Karpas-422 (cell line): Measurements from ENCODE around the gene ADPRHL1. TPM values are rescaled to one million over a fixed set of nuclear protein-coding genes. Genes with fewer than 3 reads are reported as not detected.

Source experiments
- DNase-seq: peaks from one replicate; pipeline ENCODE4 v3.0.0-alpha.2; 2015
- H2AFZ ChIP-seq: fragments of 200-600 bp; sonication (generic); 2 replicates; pipeline ENCODE4 v1.6.1; 2014; ENCODE audit warnings: antibody characterized with exemption, low read length, mixed read lengths
- H3K27ac ChIP-seq: fragments of 200-600 bp; sonication (generic); 2 replicates; pipeline ENCODE4 v1.5.1; 2014; ENCODE audit warnings: mild to moderate bottlenecking, low read length, moderate library complexity
- H3K27me3 ChIP-seq: fragments of 200-600 bp; sonication (generic); 2 replicates; pipeline ENCODE4 v1.6.1; 2014; ENCODE audit warnings: low read length, mixed read lengths
- H3K36me3 ChIP-seq: fragments of 200-600 bp; sonication (generic); 2 replicates; pipeline ENCODE4 v1.6.1; 2014; ENCODE audit warnings: low read length, mixed read lengths; ENCODE audit not compliant: insufficient read depth
- H3K4me1 ChIP-seq: fragments of 200-600 bp; sonication (generic); 2 replicates; pipeline ENCODE4 v1.6.1; 2014; ENCODE audit warnings: mild to moderate bottlenecking, low read length, mixed read lengths
- H3K4me2 ChIP-seq: fragments of 200-600 bp; sonication (generic); 2 replicates; pipeline ENCODE4 v1.6.1; 2014; ENCODE audit warnings: low read length, low read depth, mild to moderate bottlenecking; ENCODE audit not compliant: poor library complexity, severe bottlenecking
- H3K4me3 ChIP-seq: fragments of 200-600 bp; sonication (generic); 2 replicates; pipeline ENCODE4 v1.5.1; 2014; ENCODE audit warnings: mild to moderate bottlenecking, antibody characterized with exemption, low read length, mixed read lengths
- H3K79me2 ChIP-seq: fragments of 200-600 bp; sonication (generic); 2 replicates; pipeline ENCODE4 v1.6.1; 2014; ENCODE audit warnings: mild to moderate bottlenecking, low read length, mixed read lengths
- H3K9ac ChIP-seq: fragments of 200-600 bp; sonication (generic); 2 replicates; pipeline ENCODE4 v1.6.0; 2014; ENCODE audit warnings: low read length
- H3K9me2 ChIP-seq: fragments of 200-600 bp; sonication (generic), shearing (Covaris generic); replicated peaks from 2 replicates; pipeline ENCODE4 v1.6.0; 2014; ENCODE audit warnings: mild to moderate bottlenecking, low read length, moderate library complexity; ENCODE audit not compliant: insufficient read depth
- H3K9me3 ChIP-seq: fragments of 300-700, 200-600 bp; sonication (generic); 2 replicates; pipeline ENCODE4 v1.6.1; 2014; ENCODE audit warnings: low read length, mixed read lengths
- H4K20me1 ChIP-seq: fragments of 200-600 bp; sonication (generic); 2 replicates; pipeline ENCODE4 v1.6.1; 2014; ENCODE audit warnings: mild to moderate bottlenecking, antibody characterized with exemption, low read length, low read depth; ENCODE audit not compliant: insufficient read depth
- total RNA-seq: library from RNA; depleted of rRNA; stranded (reverse); fragments of >200 nt; shearing (Covaris generic); gene quantifications from 2 replicates; pipeline ENCODE4 v1.2.3, GENCODE V29; 2014; ENCODE audit warnings: low replicate concordance

The ADPRHL1 gene
- total RNA-seq, 1 experiment from 2014 or later = 10.2 TPM

DNA sequence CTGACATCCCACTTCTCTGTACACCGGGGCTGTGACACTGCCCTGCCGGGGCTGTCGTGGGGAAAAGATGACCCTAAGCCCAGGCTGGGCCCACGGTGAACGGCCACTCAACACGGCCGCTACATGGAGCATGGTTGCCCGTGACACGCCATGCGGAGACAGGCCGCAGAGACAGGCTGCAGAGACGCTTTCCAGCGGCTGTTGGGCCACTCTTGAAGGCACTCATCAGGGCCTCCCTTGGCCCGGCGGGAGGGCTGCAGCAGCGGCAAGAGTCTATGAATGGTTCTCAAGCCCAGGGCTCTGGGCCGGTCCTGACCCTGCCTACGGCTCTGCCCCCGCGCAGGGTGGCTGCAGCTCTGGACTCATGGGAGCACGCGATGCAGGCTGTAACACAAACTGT is 22.1 kb downstream of the ADPRHL1 start:
- Histone ChIP-seq H3K27ac (no peak overlapping the region), H3K36me3 (no peaks in the 10 kb centered on the region; the same call in 1 of the 2 replicates), H3K79me2 (no peaks in the 10 kb centered on the region), H3K27me3 (no peaks in the 10 kb centered on the region), H3K4me3 (no peak overlapping the region), H3K9ac (no peak overlapping the region), H2AFZ (no peak overlapping the region), H3K9me3 (no peaks in the 10 kb centered on the region), H3K4me1 (peaks cover 20% of the 10 kb centered on the region), H3K9me2 (no peaks in the 10 kb centered on the region), H3K4me2 (no peak overlapping the region), H4K20me1 (no peaks in the 10 kb centered on the region)
- no peak for DNase-seq

DNA sequence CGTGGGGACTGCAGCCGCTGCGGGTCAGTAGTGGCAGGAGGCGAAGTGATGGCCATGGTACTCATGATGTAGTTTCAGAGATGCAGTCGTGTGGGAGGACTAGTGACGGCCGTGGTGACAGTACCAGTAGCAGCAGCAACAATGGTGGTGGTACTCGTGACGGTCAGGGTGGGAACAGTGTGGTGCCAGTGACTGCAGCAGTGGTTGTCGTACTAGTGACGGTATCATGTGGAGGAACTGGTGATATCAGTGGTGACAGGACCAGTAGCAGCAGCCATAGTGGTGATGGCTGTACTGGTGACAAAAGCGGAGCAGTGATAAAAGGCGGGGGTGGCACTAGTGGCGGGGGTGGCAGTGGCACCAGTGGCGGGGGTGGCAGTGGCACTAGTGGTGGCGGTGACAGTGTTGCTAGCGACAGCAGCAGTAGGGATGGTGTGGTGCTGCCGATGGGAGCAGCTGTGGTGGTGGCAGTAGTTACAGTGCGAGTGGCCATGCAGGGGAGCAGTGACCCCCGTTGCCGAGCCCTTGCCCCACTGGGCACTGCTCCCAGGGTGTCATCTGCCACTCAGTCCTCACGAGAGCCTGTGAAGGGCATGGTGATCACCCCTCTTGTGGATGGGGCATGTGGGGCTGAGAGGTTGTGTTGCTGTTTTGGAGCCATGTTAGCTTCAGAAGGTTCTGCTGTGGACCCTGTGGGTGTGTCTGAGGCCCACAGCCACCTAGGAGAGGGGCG is 22.7 kb downstream of the ADPRHL1 start:
- Histone ChIP-seq H3K4me2 (no peak overlapping the region), H4K20me1 (no peaks in the 10 kb centered on the region), H3K4me1 (peaks cover 20% of the 10 kb centered on the region), H3K36me3 (no peaks in the 10 kb centered on the region), H3K9me2 (no peaks in the 10 kb centered on the region), H3K27ac (no peak overlapping the region), H3K9me3 (no peaks in the 10 kb centered on the region), H2AFZ (no peak overlapping the region), H3K79me2 (no peaks in the 10 kb centered on the region), H3K9ac (no peak overlapping the region), H3K27me3 (no peaks in the 10 kb centered on the region), H3K4me3 (no peak overlapping the region)
- DNase-seq = no peak

DNA sequence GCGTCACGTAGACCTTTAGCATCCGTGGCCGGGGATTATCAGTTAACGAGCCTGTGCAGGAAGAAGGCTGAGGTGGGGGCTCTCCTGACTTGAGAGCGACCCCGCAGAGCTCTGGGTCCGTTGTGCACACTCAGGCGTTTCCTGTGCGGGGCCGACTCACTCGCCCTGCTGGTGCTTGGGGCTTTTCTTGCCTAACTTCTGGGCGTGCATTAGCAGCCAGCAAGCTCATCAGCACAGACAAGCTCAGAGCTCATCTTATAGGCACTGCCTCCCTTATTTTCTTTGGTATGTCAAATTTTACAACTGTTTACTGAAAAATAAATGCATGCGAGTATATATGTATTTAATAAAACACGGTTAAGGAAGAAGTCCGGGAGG is 23.7 kb downstream of the ADPRHL1 start:
- Histone ChIP-seq H3K9me3 (no peaks in the 10 kb centered on the region), H3K36me3 (no peaks in the 10 kb centered on the region), H4K20me1 (no peaks in the 10 kb centered on the region), H3K79me2 (no peaks in the 10 kb centered on the region), H3K27ac (no peak overlapping the region), H3K9ac (no peak overlapping the region), H3K4me1 (peaks cover 20% of the 10 kb centered on the region), H3K9me2 (no peaks in the 10 kb centered on the region), H3K4me2 (no peak overlapping the region), H3K27me3 (no peaks in the 10 kb centered on the region), H2AFZ (no peak overlapping the region), H3K4me3 (no peak overlapping the region)
- no peak for DNase-seq

DNA sequence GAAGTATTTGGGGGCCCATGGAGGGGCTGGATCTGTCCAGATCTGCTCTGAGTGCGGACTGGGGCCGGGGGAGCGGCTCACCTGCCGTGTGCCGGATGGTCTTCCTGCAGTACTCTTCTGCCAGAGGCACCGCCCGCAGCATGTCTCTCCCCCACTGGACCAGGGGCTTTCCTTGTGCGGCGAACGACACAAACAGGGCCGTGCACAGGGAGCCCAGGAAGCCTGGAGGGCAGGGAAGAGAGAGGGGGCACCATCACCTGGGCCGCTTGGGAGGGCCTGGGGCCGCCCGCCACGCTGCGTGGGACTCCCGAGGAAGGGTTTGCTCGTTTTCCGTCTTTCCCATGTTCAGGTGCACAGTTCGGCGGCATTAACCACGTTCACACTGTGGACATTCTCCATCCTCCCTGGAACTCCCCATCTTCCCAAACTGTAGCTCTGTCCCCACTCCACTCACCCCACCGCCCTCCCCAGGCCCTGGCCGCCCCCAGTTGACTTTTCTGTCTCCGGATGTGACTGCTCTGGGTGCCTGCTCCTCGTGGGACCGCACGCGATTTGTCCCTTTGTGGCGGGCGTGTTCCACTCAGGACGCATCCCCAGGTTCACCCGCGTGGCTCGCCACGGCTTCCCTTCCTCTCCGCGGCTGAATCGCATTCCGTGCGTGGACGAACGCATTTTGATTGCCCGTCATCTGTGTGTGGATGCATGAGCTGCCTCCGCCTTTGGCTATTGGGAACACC is 24.2 kb downstream of the ADPRHL1 start:
- Histone ChIP-seq H3K27me3 (no peaks in the 10 kb centered on the region), H3K9me2 (no peaks in the 10 kb centered on the region), H2AFZ (no peak overlapping the region), H3K36me3 (no peaks in the 10 kb centered on the region), H3K27ac (no peak overlapping the region), H3K4me2 (no peak overlapping the region), H4K20me1 (no peaks in the 10 kb centered on the region), H3K79me2 (no peaks in the 10 kb centered on the region), H3K4me3 (no peak overlapping the region), H3K4me1 (peaks cover 20% of the 10 kb centered on the region), H3K9me3 (no peaks in the 10 kb centered on the region), H3K9ac (no peak overlapping the region)
- DNase-seq = no peak

DNA sequence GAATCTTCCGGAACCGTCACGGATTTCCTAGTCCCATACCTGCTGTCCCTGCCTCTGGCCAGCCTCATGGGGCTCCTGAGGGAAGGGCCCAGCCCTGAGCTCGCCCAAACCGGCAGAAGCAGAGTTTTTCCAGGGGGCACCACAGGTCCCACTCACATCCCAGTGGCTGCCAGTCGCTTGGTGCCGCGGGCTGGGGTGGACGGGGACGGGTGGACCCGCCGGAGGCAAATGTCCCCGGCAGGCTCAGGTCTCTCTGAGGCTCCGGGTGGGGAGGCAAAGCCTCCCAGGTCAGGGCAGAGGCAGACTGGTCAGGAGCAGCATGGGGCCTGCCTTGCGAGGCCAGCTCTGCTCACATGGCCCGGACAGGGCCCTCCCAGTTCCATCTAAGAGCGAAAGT is 24.8 kb downstream of the ADPRHL1 start:
- H3K36me3 ChIP-seq = no peaks in the 10 kb centered on the region
- H3K9ac ChIP-seq = no peak overlapping the region
- no peaks in the 10 kb centered on the region for H3K79me2 ChIP-seq
- H3K4me2 ChIP-seq = no peak overlapping the region
- H3K4me3 ChIP-seq = no peak overlapping the region
- no peak for DNase-seq
- no peak overlapping the region for H2AFZ ChIP-seq
- peaks cover 20% of the 10 kb centered on the region for H3K4me1 ChIP-seq
- H3K27me3 ChIP-seq = no peaks in the 10 kb centered on the region
- H3K27ac ChIP-seq = no peak overlapping the region
- no peaks in the 10 kb centered on the region for H3K9me2 ChIP-seq
- no peaks in the 10 kb centered on the region for H3K9me3 ChIP-seq
- no peaks in the 10 kb centered on the region for H4K20me1 ChIP-seq

DNA sequence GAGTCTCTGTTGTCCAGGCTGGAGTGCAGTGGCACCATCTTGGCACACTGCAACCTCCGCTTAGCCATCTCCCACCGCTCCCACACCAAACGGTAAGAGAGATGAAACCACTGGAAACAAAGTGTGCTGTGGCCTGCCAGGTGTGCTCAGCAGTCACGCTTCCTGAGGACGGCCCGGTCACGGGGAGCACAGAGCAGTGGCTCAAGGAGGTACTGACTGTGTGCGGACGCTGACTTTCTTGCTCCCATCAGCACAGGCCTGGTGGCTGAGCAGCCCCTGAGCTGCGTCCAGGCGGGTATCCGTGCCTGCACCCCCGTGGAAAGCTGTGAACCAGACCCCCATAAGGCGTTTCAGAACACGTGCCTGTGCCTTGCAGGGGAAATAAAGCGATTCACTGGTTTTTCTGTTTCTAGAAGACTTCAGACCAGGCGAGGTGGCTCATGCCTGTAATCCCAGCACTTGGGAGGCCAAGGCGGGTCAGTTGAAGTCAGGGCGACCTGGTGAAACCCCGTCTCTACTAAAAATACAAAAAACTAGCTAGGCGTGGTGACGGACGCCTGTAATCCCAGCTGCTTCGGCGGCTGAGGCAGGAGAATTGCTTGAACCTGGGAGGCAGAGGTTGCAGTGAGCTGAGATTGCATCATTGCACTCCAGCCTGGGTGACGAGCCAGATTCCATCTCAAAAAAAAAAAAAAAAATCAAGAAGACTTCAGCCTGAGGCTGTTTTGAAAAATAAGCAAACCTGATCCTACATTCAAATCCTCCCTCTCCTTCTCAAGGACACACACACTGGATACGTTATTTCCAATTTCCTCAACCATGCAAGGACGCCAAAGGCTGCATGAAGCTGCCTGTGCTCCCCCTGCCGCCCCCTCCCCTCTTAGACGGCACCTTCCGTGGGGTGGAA is 25.5 kb downstream of the ADPRHL1 start:
- Histone ChIP-seq H4K20me1 (no peaks in the 10 kb centered on the region), H2AFZ (no peak overlapping the region), H3K9me3 (no peaks in the 10 kb centered on the region), H3K9me2 (no peaks in the 10 kb centered on the region), H3K4me3 (no peak overlapping the region), H3K27ac (no peak overlapping the region), H3K9ac (no peak overlapping the region), H3K4me1 (peaks cover 20% of the 10 kb centered on the region), H3K79me2 (no peaks in the 10 kb centered on the region), H3K27me3 (no peaks in the 10 kb centered on the region), H3K4me2 (no peak overlapping the region), H3K36me3 (no peaks in the 10 kb centered on the region)
- DNase-seq = no peak

DNA sequence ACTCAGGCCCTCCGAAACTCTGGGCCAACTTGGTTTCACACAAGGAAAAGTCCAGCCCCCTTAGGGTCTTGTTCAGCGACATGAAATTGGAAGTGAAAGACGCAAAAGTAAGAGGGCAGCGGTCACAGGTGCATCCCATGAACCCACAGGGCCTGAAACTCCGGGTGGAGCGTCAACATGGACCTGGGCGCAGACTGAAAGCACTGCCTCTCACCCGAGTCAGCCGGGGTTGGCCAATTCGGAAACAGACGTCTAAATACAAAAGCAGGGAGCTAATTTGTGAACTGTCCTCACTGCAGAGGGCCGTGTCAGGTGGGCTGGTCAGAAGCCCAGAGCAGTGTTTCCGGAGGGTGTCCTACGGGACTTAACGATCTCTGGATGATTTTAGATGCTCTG is 26.7 kb downstream of the ADPRHL1 start:
- H3K9ac ChIP-seq = no peak overlapping the region
- H3K4me1 ChIP-seq = peaks cover 10% of the 10 kb centered on the region
- H3K4me2 ChIP-seq = no peak overlapping the region
- H3K36me3 ChIP-seq = no peaks in the 10 kb centered on the region
- no peaks in the 10 kb centered on the region for H4K20me1 ChIP-seq
- no peak overlapping the region for H3K27ac ChIP-seq
- no peak overlapping the region for H2AFZ ChIP-seq
- H3K9me2 ChIP-seq = no peaks in the 10 kb centered on the region
- no peaks in the 10 kb centered on the region for H3K79me2 ChIP-seq
- no peak overlapping the region for H3K4me3 ChIP-seq
- no peak for DNase-seq
- H3K9me3 ChIP-seq = no peaks in the 10 kb centered on the region
- H3K27me3 ChIP-seq = no peaks in the 10 kb centered on the region
